NCI-H1417 treated with DMSO at 0.1 percent for 48 hours (cell line): ENCODE data around the gene PFN4.
"Not testable (repeated sequence)": the region's sequence is repeated elsewhere in the genome, so short reads cannot be mapped to it uniquely, and the experiment has no call there.

Experiments used
- DNase-seq: peaks from one replicate; lab custom pipeline; 2025; lab: John Stamatoyannopoulos, UW

The PFN4 gene

DNA sequence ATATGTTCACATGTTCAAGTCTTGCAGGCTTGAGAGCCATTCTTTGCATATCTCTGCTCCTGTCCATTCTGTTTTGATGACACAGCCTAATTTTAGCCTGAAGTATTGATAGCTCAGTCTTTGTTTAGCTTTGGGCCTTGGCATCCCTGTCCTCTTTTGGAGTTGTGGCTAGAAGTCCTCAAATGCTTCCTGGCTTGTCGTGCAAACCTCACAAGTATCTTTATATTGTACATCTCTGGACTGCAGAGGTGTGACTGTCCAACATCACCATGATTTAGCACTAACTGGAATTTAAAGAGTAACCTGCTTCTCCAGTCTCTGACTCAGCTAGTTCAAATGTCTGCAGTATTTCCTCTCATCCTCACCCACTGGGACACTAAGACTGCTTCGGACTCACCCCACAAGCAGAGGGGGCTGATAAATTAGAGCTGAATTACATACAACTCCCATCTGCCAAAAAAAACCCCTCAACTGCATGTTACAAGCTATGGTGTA is 11.7 kb downstream of the PFN4 start:
- no peak for DNase-seq

DNA sequence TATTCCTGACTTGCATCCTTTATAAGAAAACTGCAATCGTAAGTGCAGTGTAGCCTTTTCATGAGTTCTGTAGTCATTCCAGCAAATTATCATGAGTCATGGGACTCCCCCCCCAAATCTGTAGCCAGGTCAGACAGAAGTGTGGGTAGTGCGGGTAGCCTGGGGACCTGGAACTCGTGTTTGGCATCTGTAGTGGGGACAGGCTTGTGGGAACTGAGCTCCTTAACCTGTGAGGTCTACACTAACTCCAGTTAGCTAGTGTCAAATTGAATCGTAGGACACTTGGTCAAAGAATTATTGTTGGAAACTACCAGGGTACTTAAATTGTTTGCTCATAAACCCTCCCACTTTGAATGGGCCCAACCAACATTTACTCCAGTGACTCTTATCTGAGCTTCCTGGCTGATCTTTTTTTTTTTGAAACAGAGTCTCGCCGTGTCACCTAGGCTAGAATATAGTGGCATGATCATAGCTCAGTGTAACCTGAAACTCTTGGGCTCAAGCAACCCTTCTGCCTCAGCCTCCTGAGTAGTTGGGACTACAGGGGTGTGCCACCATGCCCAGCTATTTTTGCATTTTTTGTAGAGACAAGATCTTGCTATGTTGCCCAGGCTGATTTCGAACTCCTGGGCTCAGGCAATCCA is 12.4 kb downstream of the PFN4 start:
- no peak for DNase-seq

DNA sequence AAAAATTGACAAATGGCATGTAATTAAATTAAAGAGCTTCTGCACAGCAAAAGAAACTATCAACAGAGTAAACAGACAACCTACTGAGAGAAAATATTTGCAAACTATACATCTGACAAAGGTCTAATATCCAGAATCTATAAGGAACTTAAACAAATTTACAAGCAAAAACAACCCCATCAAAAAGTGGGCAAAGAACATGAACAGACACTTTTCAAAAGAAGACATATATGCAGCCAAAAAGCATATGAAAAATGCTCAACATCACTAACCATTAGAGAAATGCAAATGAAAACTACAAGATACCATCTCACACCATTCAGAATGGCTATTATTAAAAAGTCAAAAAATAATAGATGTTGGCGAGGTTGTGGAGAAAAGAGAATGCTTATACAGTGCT is 13.7 kb downstream of the PFN4 start:
- DNase-seq: not testable (repeated sequence)

DNA sequence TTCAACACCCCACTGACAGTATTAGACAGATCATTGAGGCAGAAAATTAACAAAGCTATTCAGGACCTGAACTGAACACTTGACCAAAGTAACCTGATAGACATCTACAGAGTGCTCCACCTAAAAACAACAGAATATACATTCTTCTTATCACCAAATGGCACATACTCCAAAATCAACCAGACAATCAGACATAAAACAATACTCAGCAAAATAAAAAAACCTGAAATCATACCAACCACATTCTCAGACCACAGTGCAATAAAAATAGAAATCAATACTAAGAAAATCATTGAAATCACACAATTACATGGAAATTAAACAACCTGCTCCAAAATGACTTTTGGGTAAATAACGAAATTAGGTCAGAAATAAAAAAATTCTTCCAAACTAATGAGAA is 15.8 kb downstream of the PFN4 start:
- DNase-seq: no peak

DNA sequence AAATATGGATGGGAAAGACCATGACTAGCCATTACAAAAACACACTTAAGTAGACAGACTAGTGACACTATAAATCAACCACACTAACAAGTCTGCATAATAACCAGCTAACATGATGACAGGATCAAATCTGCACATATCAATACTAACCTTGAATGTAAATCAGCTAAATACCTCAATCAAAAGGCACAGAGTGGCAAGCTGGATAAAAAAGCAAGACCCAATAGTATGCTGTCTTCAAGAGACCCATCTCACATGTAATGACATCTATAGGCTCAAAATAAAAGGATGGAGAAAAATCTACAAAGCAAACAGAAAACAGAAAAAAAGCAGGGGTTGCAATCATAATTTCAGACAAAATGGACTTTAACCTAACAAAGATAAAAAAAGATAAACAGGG is 16.3 kb downstream of the PFN4 start:
- no peak for DNase-seq

DNA sequence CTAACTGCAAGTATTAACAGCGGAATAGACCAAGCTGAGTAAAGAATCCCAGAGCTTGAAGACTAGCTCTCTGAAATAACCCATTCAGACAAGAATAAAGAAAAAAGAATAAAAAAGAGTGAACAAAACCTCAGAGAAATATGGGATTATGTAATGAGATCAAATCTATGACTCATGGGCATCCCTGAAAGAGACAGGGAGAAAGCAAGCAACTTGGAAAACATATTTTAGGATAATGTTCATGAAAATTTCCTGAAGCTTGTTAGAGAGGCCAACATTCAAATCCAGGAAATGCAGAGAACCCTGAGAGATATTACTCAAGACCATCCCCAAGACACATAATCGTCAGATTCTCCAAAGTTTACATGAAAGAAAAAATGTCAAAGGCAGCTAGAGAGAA is 17.3 kb downstream of the PFN4 start:
- DNase-seq: no peak

DNA sequence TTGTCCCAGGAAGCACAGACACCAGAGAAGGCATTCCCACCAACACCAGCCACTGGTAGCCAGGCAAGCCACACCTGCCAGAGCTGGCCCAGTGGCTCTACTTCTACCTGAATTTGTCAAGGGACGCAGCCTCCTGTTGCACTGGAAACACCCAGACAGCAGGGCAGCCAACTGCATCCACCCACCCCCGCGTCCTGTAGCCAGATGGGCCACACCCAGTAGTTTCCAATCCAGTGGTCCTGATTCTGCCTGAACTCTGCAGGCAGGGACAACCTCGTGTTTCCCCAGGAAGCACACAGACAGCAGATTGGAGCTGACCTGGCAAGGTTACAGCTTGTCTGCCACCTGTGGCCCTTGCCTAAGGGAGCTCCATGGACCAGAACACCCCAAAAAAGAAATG is 18.2 kb downstream of the PFN4 start:
- DNase-seq: no peak

DNA sequence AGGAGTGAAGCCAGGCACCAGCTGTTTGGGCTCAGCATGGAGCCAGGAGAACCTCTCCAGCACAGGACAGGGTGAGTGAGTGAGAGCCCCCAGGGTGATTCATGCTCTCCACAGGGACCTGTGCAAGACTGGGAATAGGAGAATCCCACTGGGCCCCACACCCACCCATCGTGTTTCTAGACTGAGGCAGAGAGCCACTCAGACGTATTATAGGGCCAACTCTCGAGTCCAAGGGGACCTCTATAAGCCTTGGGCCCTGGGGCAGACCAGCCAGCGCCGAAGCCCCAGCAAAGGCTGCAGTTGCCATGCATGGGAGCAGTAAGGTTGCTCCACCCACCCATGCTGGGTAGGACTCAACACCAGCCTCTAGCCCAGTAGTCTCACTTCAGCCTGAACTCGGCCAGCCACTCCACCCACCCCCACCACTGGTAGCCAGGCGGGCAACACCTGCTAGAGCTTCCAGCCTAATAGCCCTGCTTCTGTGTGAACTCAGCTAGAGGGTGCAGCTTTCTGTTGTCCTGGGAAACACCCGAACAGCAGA is 19.0 kb downstream of the PFN4 start:
- DNase-seq: no peak

DNA sequence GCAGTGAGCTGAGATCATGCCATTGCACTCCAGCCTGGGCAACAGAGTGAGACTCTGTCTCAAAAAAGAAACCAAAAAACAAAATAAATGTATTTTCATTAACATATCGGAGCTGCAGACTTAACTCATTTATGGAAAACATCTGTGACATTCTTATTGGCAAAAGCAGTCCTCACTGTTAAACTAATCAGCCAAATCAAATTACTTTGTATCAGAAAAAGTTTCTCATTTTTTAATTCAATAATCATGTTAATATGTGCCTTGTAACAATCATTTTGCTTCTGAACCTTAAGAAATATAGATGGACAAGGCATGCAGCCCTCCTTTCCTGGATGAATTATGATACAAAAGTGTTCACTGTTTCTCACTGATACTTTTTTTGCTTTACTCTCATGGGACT is 20.5 kb downstream of the PFN4 start:
- DNase-seq: no peak

DNA sequence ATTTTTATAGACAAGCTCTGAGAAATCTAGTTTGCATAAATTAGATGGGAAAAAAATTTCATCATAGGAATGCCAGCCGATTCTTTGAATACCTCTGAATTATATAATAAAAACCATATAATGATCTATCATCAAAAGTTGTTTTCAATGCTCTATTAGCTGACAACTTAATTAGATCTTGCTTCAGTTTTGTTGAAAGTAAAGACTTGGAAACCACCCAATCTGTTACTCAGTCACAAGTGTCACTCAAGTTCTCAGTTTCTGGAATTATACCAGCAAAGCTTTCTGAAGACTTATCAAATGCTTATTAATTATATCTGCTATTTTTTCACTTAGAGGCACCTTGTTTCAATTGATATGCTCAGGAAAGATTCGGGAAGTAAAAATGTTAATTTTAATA is 21.1 kb downstream of the PFN4 start:
- DNase-seq: no peak

DNA sequence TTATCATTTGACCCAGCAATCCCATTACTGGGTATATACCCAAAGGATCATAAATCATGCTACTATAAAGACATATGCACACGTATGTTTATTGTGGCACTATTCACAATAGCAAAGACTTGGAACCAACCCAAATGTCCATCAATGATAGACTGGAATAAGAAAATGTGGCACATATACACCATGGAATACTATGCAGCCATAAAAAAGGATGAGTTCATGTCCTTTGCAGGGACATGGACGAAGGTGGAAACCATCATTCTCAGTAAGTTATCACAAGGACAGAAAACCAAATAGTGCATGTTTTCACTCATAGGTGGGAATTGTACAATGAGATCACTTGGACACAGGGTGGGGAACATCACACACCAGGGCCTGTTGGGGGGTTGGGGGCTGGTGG is 22.4 kb downstream of the PFN4 start:
- not testable (repeated sequence) for DNase-seq

DNA sequence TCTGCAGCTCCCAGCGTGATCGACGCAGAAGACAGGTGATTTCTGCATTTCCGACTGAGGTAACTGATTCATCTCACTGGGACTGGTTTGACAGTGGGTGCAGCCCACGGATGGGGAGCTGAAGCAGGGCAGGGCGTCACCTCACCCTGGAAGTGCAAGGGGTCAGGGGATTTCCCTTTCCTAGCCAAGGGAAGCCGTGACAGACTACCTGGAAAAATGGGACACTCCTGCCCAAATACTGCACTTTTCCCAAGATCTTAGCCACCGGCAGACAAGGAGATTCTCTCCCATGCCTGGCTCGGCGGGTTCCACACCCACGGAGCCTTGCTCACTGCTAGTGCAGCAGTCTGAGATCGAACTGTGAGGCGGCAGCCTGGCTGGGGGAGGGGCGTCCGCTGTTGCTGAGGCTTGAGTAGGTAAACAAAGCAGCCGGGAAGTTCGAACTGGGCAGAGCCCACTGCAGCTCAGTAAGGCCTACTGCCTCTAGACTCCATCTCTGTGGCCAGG is 27.9 kb downstream of the PFN4 start:
- DNase-seq: not testable (repeated sequence)

DNA sequence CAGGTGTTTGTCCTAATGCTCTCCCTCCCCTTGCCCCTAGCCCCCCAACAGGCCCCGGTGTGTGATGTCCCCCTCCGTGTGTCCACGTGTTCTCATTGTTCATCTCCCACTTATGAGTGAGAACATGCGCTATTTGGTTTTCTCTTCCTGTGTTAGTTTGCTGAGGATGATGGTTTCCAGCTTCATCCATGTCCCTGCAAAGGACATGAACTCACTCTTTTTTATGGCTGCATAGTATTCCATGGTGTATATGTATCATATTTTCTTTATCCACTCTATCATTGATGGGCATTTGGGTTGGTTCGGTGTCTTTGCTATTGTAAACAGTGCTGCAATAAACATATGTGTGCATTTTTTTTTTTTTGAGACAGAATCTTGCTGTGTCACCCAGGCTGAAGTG is 29.9 kb downstream of the PFN4 start:
- not testable (repeated sequence) for DNase-seq

DNA sequence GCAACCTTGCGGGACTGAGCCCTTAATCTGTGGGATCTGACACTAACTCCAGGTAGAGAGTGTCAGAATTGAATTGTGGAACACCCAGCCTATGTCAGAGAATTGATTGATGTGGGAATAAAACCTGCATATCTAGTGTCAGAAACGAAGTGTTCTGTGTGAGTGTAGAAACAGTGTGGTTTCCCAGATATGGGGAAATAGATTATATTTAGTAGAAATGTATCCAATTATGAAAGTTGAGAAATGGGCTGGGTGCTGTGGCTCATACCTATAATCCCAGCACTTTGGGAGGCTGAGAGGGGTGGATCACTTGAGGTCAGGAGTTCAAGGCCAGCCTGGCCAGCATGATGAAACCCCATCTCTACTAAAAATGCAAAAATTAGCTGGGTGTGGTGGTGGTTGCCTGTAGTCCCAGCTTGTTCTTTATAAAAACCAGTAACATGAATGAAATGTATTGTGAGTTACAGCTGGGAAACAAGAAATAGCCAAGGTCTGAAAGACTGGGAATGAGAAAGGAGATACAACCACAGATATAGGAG is 34.2 kb downstream of the PFN4 start:
- DNase-seq: no peak

DNA sequence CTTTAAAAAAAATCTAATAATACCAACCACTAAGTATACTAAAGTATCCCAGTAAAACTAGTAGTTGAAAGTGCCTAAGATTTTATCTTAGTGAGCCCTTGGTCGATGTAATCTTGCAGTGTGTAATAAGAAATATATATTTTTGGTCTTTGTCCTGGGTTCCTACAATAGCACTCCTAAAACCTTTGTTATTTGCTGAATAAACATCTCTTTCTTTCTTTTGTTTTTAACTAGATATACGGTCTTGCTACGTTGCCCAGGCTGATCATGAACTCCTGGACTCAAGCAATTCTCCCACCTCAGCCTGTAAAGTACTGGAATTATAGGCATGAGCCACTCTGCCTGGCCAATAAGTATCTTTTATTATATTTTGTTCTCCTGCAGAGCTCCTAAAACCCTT is 36.1 kb downstream of the PFN4 start:
- no peak for DNase-seq

DNA sequence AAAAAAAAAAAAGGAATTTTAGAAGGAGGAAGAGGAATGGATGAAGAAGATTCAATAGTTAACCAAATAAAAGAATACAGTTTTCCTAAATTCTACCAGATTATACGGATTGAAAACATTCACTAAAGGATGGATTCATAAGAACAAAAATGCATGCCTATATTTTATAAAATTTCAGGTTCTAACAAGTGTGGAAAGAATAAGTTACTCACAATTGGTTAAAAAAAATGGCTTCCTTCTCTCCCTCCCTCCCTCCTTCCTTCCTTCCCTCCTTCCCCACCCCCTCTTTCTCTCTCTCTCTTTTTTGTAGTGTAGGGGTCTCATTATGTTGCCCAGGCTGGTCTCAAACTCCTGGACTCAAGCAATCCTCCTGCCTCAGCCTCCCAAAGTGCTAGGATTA is 36.9 kb downstream of the PFN4 start:
- no peak for DNase-seq

DNA sequence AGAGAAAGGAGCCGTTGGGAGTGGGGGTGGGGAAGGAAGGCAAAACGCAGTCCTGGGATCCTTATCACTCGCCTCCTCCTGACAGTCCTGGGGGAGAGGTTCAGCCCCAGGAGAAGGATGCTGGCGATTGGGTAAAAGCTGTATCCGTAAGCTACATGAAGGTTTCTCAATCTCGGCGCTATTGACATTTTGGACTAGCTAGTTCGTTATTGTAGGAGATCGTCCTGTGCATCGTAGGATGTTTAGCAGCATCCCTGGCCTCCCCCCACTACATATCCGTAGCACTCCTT is 38.0 kb downstream of the PFN4 start:
- DNase-seq: no peak

DNA sequence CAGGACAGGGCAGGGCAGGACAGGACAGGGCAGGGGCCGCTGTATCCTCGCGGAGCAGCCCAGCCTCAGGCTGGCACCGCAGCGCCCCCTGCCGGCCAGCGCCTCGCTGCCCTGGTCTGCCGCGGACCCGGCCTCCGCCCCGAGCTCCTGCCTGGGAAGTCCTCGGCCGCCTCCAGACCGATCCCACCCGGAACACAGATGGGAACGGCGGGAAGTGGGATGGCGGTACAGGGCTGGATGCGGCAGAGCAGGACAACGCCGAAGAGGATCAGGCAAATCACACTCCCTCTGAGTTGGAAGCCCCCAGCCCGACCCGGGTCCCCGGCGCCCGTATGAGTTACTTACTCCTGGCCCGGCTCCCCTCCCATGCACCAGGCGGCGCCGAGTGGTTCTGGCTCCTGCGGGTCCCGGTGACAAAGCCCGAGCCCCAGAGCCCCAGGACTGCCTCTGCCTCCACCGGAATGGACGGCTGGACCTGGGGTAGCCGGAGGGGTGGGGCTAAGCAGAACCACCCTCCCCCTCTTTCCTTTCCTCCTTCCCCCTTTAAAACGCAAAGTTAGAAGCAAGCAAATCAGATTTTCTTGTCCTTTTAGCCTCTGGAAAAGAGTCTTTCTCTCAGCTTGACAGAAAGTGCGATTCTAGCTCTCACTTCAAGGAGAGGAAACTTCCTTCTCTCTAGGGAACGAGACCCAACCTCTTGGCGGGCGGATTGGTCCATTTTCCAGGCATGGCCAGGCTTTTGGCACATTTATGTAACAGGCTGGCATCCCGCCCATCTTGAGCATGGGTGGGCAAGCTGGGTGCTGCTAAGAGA is 38.5 kb downstream of the PFN4 start, which contains the start of gene TP53I3:
TP53I3 (minus strand) TSS at position 449 of the 814 bp plus-strand sequence. CDS start 508 bp downstream, outside the sequence.
- DNase-seq: peak; percentile 28

DNA sequence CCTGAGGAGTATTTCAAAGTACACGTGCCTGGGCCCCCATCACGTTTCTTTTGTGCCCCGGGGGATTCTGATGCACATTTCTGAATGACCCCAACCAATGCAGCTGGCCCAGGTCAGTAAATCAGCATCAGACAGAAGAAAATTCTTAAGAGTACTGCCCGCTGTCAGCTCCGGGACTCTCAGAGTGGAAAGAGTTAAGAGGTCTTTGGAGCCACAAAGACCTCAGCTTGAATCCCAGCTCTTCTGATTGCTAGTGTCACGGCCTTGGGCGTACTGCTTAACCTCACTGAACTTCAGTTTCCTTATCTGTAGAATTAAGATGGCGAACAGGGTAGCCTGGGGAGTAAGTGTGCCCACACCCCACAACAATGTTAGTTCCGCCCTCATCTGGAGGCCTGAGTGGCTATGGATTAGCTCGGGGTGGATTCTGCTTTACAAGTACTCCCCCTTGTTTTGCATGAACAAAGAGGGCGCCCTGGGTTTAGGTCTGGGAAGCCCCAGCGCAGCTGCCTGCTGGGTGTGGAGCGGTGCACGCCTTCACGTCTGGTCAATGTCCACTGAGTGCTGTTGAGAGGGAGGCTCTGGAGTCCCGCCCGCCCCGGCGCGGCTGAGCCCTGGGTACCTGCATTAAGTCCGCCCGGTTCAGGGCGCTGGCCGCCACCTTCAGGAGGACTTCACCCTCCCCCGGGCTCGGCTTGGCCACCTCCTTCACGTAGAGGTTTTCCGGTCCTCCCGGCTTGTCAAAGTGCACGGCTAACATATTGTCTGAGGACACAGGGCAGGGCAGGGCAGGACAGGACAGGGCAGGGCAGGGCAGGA is 39.4 kb downstream of the PFN4 start:
- peak; percentile 24 for DNase-seq

DNA sequence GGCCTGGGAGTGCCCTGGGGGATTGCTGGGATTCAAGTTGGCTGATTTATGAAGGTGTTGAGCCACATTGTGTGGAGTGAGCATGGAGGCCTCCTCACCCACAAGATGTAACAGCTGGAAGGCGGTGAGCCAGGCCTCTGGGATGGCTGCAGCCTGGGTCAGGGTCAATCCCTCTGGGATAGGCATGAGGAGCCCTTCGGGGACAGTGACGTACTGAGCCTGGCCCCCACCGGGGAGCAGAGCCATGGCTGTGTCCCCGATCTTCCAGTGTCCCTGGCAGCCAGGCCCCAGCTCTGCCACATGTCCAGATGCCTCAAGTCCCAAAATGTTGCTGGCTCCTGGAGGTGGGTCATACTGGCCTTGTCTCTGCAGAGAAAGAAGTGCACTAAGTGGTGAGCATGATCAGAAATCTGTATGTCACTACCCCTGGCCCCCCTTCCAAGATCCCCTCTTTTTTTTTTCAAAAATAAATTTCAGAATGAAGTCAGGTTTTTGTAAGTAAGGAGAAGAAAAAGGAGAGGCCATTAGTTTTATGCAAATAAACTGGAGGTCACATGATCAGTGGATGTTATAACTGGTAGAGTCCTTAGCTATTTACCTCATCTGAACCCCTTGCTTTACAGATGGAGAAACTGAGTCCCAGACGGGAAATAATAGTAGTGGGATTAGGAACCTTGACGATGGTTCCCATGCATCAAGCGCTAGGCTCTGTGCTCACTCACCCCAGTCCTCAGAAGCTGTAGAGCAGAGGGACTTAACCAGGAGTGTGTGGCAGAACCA is 40.2 kb downstream of the PFN4 start:
- DNase-seq: no peak

DNA sequence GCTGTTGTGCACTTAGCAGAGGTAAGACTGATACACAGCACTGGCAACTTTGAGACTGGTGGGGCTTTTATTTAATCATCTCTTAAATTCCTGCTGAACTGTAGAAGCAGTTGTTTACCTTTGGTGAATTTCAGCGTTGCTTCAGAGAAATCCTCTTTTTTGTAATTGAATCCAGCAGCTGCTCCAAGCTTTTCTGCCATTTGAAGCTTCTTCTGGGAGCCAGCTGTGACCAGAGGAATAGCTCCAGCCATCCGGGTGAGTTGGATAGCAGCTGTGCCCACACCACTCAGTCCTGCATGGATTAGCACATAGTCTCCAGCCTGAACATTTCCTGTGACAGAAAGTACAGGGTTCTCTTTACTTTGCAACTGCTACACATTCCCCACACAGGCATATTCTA is 42.4 kb downstream of the PFN4 start:
- no peak for DNase-seq
